PC-9 (cell line): Measurements from ENCODE around the gene CKB. TPM values are rescaled to one million over a fixed set of nuclear protein-coding genes. Genes with fewer than 3 reads are reported as not detected.

Experiments used
- BruUV-seq: library from RNA; stranded (reverse); fragments of 400-500 nt; replicated peaks from 2 replicates; lab custom pipeline; 2021; lab: Mats Ljungman, UMichigan
- CTCF ChIA-PET: fragments of 300-600 bp; sonication (Branson Sonifier 250); formaldehyde crosslinking; loops from one replicate; lab custom pipeline; 2022; ENCODE audit warnings: antibody characterized with exemption; lab: Charles Lee
- POLR2A ChIA-PET: fragments of 300-600 bp; sonication (Branson Sonifier 250); formaldehyde crosslinking; loops from one replicate; lab custom pipeline; 2022; ENCODE audit warnings: antibody characterized with exemption; ENCODE audit not compliant: unreplicated experiment; lab: Charles Lee
- DNase-seq, 2 experiments: peaks; one replicate each; pipeline versions ENCODE4 v3.0.0 to v3.0.0-alpha.2; 2015 to 2022; ENCODE audit warnings: mixed read lengths in 1 of 2
- H2AFZ ChIP-seq: fragments of 200-600 bp; sonication (generic); 2 replicates; pipeline ENCODE4 v1.8.1; 2017; ENCODE audit warnings: antibody characterized with exemption
- H3F3A ChIP-seq: fragments of 200-600 bp; sonication (generic); 2 replicates; pipeline ENCODE4 v1.8.1; 2017; ENCODE audit warnings: antibody characterized with exemption, mild to moderate bottlenecking, low read depth; ENCODE audit not compliant: insufficient read depth
- H3K27ac ChIP-seq: fragments of 200-600 bp; sonication (generic); 2 replicates; pipeline ENCODE4 v1.6.1; 2016; ENCODE audit warnings: mixed run types
- H3K27me3 ChIP-seq: fragments of 200-600 bp; sonication (generic); 2 replicates; pipeline ENCODE4 v1.6.1; 2016; ENCODE audit warnings: low read depth, mixed run types; ENCODE audit not compliant: insufficient read depth
- H3K36me3 ChIP-seq: fragments of 200-600 bp; sonication (generic); 2 replicates; pipeline ENCODE4 v1.6.1; 2016; ENCODE audit warnings: low read depth, mixed run types
- H3K4me1 ChIP-seq: fragments of 200-600 bp; sonication (generic); replicated peaks from 2 replicates; pipeline ENCODE4 v1.6.1; 2016; ENCODE audit warnings: mixed run types; ENCODE audit not compliant: insufficient read depth
- H3K4me2 ChIP-seq: fragments of 200-600 bp; sonication (generic); 2 replicates; pipeline ENCODE4 v1.6.1; 2017; ENCODE audit warnings: mixed run types
- H3K4me3 ChIP-seq: fragments of 200-600 bp; sonication (generic); 2 replicates; pipeline ENCODE4 v1.6.1; 2016; ENCODE audit warnings: mixed run types
- H3K79me2 ChIP-seq: fragments of 200-600 bp; sonication (generic); 2 replicates; pipeline ENCODE4 v1.6.1; 2017; ENCODE audit warnings: low read depth, mixed run types
- H3K9me2 ChIP-seq: fragments of 200-600 bp; sonication (generic); 2 replicates; pipeline ENCODE4 v1.8.1; 2017; ENCODE audit warnings: mild to moderate bottlenecking; ENCODE audit not compliant: insufficient read depth
- H3K9me3 ChIP-seq: fragments of 200-600 bp; sonication (generic); 2 replicates; pipeline ENCODE4 v1.8.1; 2016; ENCODE audit warnings: low read depth; ENCODE audit not compliant: insufficient read depth
- H4K20me1 ChIP-seq: fragments of 200-600 bp; sonication (generic); 2 replicates; pipeline ENCODE4 v1.8.1; 2017; ENCODE audit not compliant: insufficient read depth
- CTCF ChIP-seq: fragments of 200-600 bp; sonication (generic); conservative IDR thresholded peaks from 2 replicates; pipeline ENCODE4 v1.6.1; 2017; ENCODE audit warnings: mixed run types, antibody characterized with exemption, mild to moderate bottlenecking, moderate library complexity
- EZH2 ChIP-seq: fragments of 200-600 bp; sonication (generic); IDR thresholded peaks from 2 replicates; pipeline ENCODE4 v1.8.0; 2017; ENCODE audit warnings: antibody characterized with exemption, low read depth
- intact Hi-C: fragments of 100-400 bp; cut with micrococcal nuclease; formaldehyde crosslinking; loops from one replicate; pipeline ENCODE4 v1.10.0; 2022; ENCODE audit not compliant: unreplicated experiment
- total RNA-seq: library from RNA; stranded (reverse); gene quantifications from 2 replicates; pipeline ENCODE4 v1.2.3, GENCODE V29; 2021

CKB gene
- total RNA-seq, 1 experiment from 2014 or later: 64.4 TPM

- DNase-seq: no peak
- Histone ChIP-seq H3K4me2 (no peak overlapping the region), H3K9me2 (no peaks in the 10 kb centered on the region), H3K4me3 (no peak overlapping the region), H3K27me3 (no peaks in the 10 kb centered on the region), H2AFZ (no peak overlapping the region), H3F3A (peaks cover 61% of the 10 kb centered on the region; the same call in 1 of the 2 replicates), H3K9me3 (no peaks in the 10 kb centered on the region), H3K79me2 (0 out of 2 replicates have a peak, but pooled peaks cover 3% of the 10 kb centered on the region), H4K20me1 (peaks cover 28% of the 10 kb centered on the region), H3K4me1 (no peaks in the 10 kb centered on the region), H3K36me3 (peaks cover 62% of the 10 kb centered on the region), H3K27ac (no peak overlapping the region)
- POLR2A ChIA-PET: no interaction called here
- CTCF ChIA-PET: no interaction called here
- no peak for TF ChIP-seq EZH2
- TF ChIP-seq CTCF: no peak
- BruUV-seq: no TSS peak
- intact Hi-C loops: no loop called here
Measured at GRCh38 chr14:103472939-103473338, 49.7 kb downstream of the CKB start.

Other genes starting within 250 kb of the CKB start
- gene EIF5, start 188.6 kb downstream of the CKB start, total RNA-seq: 310 and 330 TPM in 2 replicates
- gene MARK3, start 137.4 kb downstream of the CKB start, total RNA-seq: 189 and 191 TPM in 2 replicates
- 22.5 and 25.9 TPM in 2 replicates for gene TRMT61A, start 6.4 kb upstream of the CKB start, total RNA-seq
- 61.5 and 76.5 TPM in 2 replicates for gene BAG5, start 39.8 kb upstream of the CKB start, total RNA-seq
- 93.8 and 101 TPM in 2 replicates for gene COA8, start 40.1 kb upstream of the CKB start, total RNA-seq
- 254 and 331 TPM in 2 replicates for gene KLC1, start 106.4 kb upstream of the CKB start, total RNA-seq
- gene XRCC3, start 192.6 kb upstream of the CKB start, total RNA-seq: 64.1 and 65.1 TPM in 2 replicates
- 93.3 and 118 TPM in 2 replicates for gene ZFYVE21, start 193.0 kb upstream of the CKB start, total RNA-seq